HepG2 (cell line): ENCODE measurements around the gene ZMIZ1. TPM values are rescaled to one million over a fixed set of nuclear protein-coding genes. Genes with fewer than 3 reads are reported as not detected.

Experiments used
- ATF7-NPFF ChIP-seq: sonication (generic); formaldehyde crosslinking; IDR thresholded peaks from 2 replicates; pipeline ENCODE4 v1.8.1; 2023; ENCODE audit warnings: mild to moderate bottlenecking, low read depth, missing genetic modification reagents, moderate library complexity
- CBX5 ChIP-seq: sonication (generic); formaldehyde crosslinking; IDR thresholded peaks from 2 replicates; pipeline ENCODE4 v1.4.0; 2020; ENCODE audit warnings: missing genetic modification reagents, borderline replicate concordance
- CCDC6 ChIP-seq: sonication (generic); formaldehyde crosslinking; IDR thresholded peaks from 2 replicates; pipeline ENCODE4 v1.8.1; 2022; ENCODE audit warnings: mild to moderate bottlenecking, missing genetic modification reagents, moderate library complexity
- CHD2 ChIP-seq: IDR thresholded peaks from 2 replicates; pipeline ENCODE4 v1.6.1; 2011; ENCODE audit warnings: low read depth, low read length, improper control_type of control experiment
- ETV6 ChIP-seq: sonication (generic); formaldehyde crosslinking; conservative IDR thresholded peaks from 2 replicates; pipeline ENCODE4 v1.4.0; 2020; ENCODE audit warnings: missing genetic modification reagents
- MBD4 ChIP-seq: IDR thresholded peaks from 2 replicates; pipeline ENCODE4 v1.6.1; 2012; ENCODE audit warnings: low read length, inconsistent platforms, borderline replicate concordance
- NFE2L1 ChIP-seq: sonication (generic); formaldehyde crosslinking; IDR thresholded peaks from 2 replicates; pipeline ENCODE4 v1.4.0; 2020; ENCODE audit warnings: missing genetic modification reagents, mild to moderate bottlenecking, borderline replicate concordance
- NR2C2 ChIP-seq: sonication (generic); formaldehyde crosslinking; IDR thresholded peaks from 2 replicates; pipeline ENCODE4 v1.4.0; 2020; ENCODE audit warnings: missing genetic modification reagents, mild to moderate bottlenecking, moderate library complexity, borderline replicate concordance
- PAXIP1 ChIP-seq: sonication (generic); formaldehyde crosslinking; conservative IDR thresholded peaks from 2 replicates; pipeline ENCODE4 v1.4.0; 2020; ENCODE audit warnings: mild to moderate bottlenecking, missing genetic modification reagents, moderate library complexity
- RELA ChIP-seq: sonication (generic); formaldehyde crosslinking; IDR thresholded peaks from 2 replicates; pipeline ENCODE4 v1.4.0; 2020; ENCODE audit warnings: missing genetic modification reagents
- SPEN ChIP-seq: sonication (generic); formaldehyde crosslinking; IDR thresholded peaks from 2 replicates; pipeline ENCODE4 v1.5.1; 2020; ENCODE audit warnings: low read depth, mild to moderate bottlenecking, missing genetic modification reagents
- ZNF160 ChIP-seq: sonication (generic); formaldehyde crosslinking; IDR thresholded peaks from 2 replicates; pipeline ENCODE4 v1.8.0; 2022; ENCODE audit warnings: mild to moderate bottlenecking, inconsistent platforms, missing genetic modification reagents
- ZNF282 ChIP-seq: fragments of 450-650 bp; IDR thresholded peaks from 2 replicates; pipeline ENCODE4 v1.6.1; 2018; ENCODE audit not compliant: partially characterized antibody
- ZNF329 ChIP-seq: sonication (generic); formaldehyde crosslinking; IDR thresholded peaks from 2 replicates; pipeline ENCODE4 v1.9.0; 2021; ENCODE audit warnings: low read depth, mild to moderate bottlenecking, missing genetic modification reagents
- ZNF558 ChIP-seq: sonication (generic); formaldehyde crosslinking; IDR thresholded peaks from 2 replicates; pipeline ENCODE4 v1.9.0; 2022; ENCODE audit warnings: mild to moderate bottlenecking, missing genetic modification reagents, borderline replicate concordance
- ZNF652 ChIP-seq: IDR thresholded peaks from 2 replicates; pipeline ENCODE4 v1.6.1; 2016; ENCODE audit warnings: low read depth, borderline replicate concordance
- ZNF704 ChIP-seq: sonication (generic); formaldehyde crosslinking; IDR thresholded peaks from 2 replicates; pipeline ENCODE4 v1.8.1; 2023; ENCODE audit warnings: mild to moderate bottlenecking, inconsistent platforms, moderate library complexity, missing genetic modification reagents, borderline replicate concordance
- ZNF777 ChIP-seq: sonication (generic); formaldehyde crosslinking; IDR thresholded peaks from 2 replicates; pipeline ENCODE4 v1.4.0; 2020; ENCODE audit warnings: missing genetic modification reagents
- ZNF790 ChIP-seq: sonication (generic); formaldehyde crosslinking; IDR thresholded peaks from 2 replicates; pipeline ENCODE4 v1.8.0; 2022; ENCODE audit warnings: missing genetic modification reagents, mild to moderate bottlenecking, borderline replicate concordance
- polyA plus RNA-seq, 8 experiments: library from polyadenylated mRNA; depleted of rRNA in 3 of 8; stranded (reverse) in 7 of 8; unstranded in 1 of 8; fragments of >200 nt; fragmentation: Illumina TruSeq in 4 of 8; extraction: Trizol in 4 of 8; gene quantifications; 2 replicates each; pipeline versions ENCODE4 v1.2.1 to v1.2.3, GENCODE V29; 2011 to 2016; ENCODE audit warnings: low read depth in 4 of 8, missing spikeins in 1 of 8, mixed read lengths in 1 of 8; ENCODE audit not compliant: insufficient read depth in 1 of 8
- total RNA-seq, 5 experiments: library from RNA; depleted of rRNA; stranded (reverse); fragments of >200 nt; fragmentation: Illumina TruSeq; extraction: Trizol; gene quantifications; 2 replicates each; pipeline ENCODE4 v1.2.3, GENCODE V29; 2016; ENCODE audit warnings: low read depth in 1 of 5
- TF ChIP-seq, protein P1 (sequence below): sonication (generic); formaldehyde crosslinking; IDR thresholded peaks from 2 replicates; pipeline ENCODE4 v1.4.0; 2020; ENCODE audit warnings: missing genetic modification reagents
- TF ChIP-seq, protein P2 (sequence below): sonication (generic); formaldehyde crosslinking; IDR thresholded peaks from 2 replicates; pipeline ENCODE4 v1.5.0; 2020; ENCODE audit warnings: missing genetic modification reagents, mild to moderate bottlenecking, borderline replicate concordance

The ZMIZ1 gene
- total and polyA plus RNA-seq, 2 of the 13 experiments (the other 11 are each of a cell fraction or from before 2014, with no cell fraction given): 5.3 to 10.2 TPM

- TF ChIP-seq PAXIP1 (CRISPR knock-in tag) (peak; percentile 98), ZNF329 (CRISPR knock-in tag) (0 out of 2 replicates have a peak, but pooled peaks have one; percentile 62), ETV6 (CRISPR knock-in tag) (0 out of 2 replicates have a peak, but pooled peaks have one; percentile 45), NFE2L1 (CRISPR knock-in tag) (no peak), ZNF777 (CRISPR knock-in tag) (0 out of 2 replicates have a peak, but pooled peaks have one; percentile 44), NR2C2 (CRISPR knock-in tag) (peak; percentile 82), ZNF282 (no peak), MBD4 (no peak), RELA (no peak), ZNF652 (CRISPR knock-in tag) (no peak), SPEN (CRISPR knock-in tag) (peak; percentile 67; the same call in 1 of the 2 replicates), CBX5 (peak; percentile 75; the same call in 1 of the 2 replicates), ZNF558 (CRISPR knock-in tag) (no peak), ZNF790 (CRISPR knock-in tag) (no peak), ATF7-NPFF (CRISPR knock-in tag) (no peak), ZNF160 (CRISPR knock-in tag) (0 out of 2 replicates have a peak, but pooled peaks have one; percentile 69), ZNF704 (peak; percentile 52; the same call in 1 of the 2 replicates), CHD2 (no peak), CCDC6 (CRISPR knock-in tag) (0 out of 2 replicates have a peak, but pooled peaks have one; percentile 61)
- TF ChIP-seq, protein P1, sequence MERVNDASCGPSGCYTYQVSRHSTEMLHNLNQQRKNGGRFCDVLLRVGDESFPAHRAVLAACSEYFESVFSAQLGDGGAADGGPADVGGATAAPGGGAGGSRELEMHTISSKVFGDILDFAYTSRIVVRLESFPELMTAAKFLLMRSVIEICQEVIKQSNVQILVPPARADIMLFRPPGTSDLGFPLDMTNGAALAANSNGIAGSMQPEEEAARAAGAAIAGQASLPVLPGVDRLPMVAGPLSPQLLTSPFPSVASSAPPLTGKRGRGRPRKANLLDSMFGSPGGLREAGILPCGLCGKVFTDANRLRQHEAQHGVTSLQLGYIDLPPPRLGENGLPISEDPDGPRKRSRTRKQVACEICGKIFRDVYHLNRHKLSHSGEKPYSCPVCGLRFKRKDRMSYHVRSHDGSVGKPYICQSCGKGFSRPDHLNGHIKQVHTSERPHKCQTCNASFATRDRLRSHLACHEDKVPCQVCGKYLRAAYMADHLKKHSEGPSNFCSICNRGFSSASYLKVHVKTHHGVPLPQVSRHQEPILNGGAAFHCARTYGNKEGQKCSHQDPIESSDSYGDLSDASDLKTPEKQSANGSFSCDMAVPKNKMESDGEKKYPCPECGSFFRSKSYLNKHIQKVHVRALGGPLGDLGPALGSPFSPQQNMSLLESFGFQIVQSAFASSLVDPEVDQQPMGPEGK (CRISPR knock-in tag): peak; percentile 100
- TF ChIP-seq, protein P2, sequence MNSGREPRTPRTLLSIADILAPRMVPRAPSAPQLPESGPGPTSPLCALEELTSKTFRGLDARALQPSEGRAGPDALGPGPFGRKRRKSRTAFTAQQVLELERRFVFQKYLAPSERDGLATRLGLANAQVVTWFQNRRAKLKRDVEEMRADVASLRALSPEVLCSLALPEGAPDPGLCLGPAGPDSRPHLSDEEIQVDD: no peak
Measured at GRCh38 chr10:79058899-79059841, 9.6 kb upstream of the ZMIZ1 start (continued).
